SH-SY5Y (cell line): ENCODE data around the gene GPBP1L1.

ENCODE experiments used
- GATA2 ChIP-seq: IDR thresholded peaks from 2 replicates; pipeline ENCODE4 v1.6.1; 2011; ENCODE audit warnings: mild to moderate bottlenecking, low read depth, low read length
- GATA3 ChIP-seq: IDR thresholded peaks from 2 replicates; pipeline ENCODE4 v1.6.1; 2011; ENCODE audit warnings: low read depth, mild to moderate bottlenecking, low read length, moderate library complexity

DNA sequence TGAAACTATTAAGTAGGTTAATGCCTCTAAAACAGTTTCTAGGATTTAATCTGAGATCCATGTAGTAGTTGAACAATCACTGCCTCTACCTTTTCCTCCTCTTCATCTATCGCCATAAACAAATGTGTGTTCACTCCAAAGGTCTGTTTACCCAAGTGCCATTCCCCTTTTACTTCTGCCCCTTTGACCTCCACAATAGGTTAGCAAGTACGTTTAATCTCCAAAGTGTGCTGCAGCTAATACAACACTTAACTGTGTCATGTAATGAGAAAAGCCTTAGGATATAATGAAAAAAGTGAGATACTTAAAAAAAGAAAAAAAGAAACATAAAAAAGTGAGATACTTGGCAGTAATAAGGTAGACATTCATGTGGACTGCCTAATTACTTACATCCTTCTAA lies 28.2 kb downstream of the GPBP1L1 start:
- TF ChIP-seq GATA2, result no peak
- no peak for TF ChIP-seq GATA3
